ENCODE measurements around the gene AKR1C2.
"Not testable (repeated sequence)": the region's sequence is repeated elsewhere in the genome, so short reads cannot be mapped to it uniquely, and the experiment has no call there.

AKR1C2 gene

DNA sequence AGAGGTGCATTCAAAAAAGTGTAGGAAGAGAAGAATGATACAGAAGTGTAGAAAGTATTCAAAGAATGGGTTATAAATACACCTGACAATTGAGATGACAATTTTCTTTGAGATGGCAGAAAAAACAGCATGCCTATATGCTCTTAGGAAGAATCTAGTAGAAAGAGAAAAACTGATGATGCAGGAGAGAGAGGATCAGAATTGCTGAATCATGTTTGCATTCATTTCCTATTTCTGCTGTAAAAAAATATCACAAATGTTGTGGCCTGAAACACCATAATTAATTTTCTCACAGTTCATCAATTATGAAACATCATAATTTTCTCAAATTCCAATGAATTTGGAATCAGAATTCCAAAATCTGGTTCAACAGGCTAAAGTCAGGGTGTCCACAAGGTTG, 50.3 kb downstream of the AKR1C2 start:
- DNase-seq: no peak

DNA sequence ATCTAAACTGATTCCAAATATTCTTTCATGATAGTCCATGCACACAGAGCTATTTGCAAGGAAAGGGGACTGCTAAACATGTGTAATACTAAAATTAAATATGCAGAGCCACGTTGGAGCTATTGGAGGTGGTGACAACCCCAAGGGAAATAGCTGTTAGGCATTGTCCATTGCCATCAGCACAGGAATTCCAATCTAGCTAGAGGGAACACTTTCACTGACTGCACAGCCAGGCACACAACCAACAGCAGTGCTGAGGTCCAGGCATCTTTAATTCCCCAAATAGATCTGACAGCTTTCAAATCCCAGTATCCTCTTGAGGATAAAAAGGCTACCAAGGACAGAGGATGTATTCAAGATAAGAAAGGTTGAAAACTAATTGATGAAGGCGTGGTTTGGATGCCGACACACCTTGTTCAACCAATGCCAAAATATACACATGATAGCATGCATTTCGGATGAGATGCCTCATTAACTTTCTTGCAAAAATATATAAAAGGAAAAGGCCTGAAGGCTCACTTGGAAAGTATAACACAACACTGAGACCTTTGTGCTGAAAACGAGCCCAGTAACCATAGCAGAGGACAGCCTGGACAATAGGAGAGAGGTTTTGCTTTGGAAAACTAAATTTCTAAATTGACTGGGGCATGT, 52.0 kb downstream of the AKR1C2 start:
- not testable (repeated sequence) for DNase-seq

DNA sequence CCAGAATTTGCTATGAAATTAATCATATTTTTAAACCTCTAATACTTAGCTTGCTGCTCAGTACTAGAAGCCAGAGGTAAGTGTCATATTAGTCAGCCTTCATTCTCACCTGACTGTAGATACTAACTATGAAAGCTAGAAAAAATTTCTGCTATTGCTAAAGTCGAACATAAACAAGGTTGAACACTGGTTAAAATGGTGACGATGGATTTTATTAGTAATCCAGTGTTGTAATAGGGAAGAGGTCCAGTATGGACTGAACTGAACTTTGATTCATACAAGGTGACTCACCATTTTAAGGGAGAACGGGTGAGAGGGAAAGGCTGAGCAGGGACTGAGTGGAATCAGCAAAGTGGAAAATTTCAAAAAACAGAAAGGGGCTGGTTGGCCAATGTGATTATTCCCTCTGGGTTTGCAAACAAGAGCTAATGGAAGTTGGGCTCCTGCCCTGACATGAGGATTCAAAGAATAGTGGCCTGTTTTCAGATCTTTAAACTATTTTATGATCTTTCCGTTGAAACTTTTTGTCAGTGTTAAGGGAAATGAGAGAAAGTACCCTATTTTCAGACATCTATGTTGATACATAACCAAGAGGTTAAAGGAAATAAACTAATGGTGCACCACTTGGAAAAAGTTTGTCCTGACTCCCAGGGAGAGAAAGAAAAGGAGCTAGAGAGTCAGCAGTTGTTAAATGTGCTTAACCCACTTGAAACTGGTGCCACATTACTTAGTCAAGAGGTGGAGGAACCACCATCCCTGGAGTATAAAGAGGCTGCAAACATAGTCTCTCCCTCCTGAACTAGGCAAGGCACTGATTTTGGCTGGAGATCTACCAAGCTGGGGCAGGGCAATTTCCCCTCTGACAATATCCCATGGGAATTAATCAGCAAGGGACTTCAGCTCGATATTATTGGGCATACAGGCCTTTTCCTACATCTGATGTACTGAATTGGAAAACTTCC, 55.7 kb downstream of the AKR1C2 start:
- no peak for DNase-seq

DNA sequence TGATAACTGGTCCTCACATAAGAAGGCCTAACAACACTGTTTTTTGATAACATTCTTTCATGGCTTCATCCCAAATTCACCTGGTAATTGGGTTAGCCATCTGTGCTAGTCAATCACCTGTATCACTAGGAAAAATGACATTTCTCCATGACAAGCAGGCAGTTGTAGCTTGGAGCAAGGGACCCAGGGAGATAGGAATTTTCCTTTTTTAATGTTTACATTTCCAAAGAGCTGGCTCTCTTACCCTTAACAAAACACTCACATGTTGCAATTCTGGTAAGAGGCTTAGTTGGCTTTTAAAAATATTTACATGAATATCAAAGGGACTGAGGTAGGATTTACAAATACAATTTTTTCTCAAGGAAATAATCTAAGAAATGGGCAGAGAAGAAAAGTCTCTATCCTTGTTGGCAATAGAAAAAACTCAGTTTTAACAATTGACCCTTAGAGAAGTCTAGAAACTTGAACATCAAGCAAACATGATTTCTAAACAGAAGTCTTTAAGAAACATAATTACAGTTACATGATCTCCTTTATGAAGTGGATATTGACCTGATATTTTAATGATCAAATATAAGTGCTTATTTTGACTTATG, 56.5 kb downstream of the AKR1C2 start:
- DNase-seq: no peak

DNA sequence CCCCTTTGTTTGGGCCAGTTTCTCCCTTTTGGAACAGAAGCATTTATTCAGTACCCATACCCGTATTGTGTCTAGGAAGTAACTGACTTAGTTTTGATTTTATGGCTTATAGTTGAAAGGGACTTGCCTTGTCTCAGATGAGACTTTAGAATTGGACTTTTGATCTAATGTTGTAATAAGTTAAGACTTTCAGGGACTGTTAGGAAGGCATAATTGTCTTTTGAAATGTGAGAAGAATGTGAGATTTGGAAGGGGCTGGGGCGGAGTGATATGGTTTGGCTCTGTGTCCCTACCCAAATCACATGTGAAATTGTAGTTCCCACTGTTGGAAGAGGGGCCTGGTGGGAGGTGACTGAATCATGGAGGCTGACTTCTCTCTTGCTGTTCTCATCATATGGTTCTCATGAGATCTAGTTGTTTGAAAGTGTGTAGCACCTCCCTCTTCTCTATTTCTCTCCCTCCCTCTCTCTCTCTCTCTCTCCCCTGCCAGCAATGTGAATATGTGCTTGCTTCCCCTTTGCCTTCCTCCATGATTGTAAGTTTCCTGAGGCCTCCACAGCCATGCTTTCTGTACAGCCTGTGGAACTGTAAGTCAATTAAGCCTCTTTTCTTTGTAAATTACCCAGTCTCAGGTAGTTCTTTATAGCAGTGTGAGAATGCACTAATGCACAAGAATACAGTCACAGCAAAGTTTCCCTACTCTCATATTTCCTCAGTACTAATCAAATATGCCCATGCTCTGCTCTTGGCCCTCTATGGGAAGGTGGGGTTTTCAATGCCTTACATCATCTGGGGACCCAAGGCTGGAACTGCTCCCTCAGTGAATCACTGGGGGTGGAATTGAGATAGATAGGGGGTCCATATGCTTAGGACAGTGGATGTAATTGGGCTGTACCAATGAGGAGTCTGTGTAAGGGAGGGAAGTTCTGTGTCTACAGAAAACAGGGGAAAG, 57.6 kb downstream of the AKR1C2 start:
- DNase-seq: no peak

DNA sequence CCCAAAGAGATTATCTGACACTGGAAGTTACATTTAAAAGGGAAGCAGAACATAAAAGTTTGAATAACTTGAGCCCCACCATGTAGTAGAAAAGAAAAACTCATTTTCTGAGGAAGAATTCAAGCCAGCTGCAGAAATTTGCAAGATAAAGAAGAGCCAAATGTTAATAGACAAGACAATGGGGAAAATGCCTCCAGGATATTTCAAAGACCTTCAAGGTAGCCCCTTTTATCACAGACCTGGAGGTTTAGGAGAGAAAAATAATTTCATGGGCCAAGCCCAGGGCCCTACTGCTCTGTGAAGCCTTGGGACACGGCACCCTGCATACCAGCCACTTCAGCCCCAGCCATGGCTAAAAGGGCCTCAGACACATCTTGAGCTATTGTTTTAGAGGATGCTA, 58.8 kb downstream of the AKR1C2 start:
- DNase-seq: no peak

DNA sequence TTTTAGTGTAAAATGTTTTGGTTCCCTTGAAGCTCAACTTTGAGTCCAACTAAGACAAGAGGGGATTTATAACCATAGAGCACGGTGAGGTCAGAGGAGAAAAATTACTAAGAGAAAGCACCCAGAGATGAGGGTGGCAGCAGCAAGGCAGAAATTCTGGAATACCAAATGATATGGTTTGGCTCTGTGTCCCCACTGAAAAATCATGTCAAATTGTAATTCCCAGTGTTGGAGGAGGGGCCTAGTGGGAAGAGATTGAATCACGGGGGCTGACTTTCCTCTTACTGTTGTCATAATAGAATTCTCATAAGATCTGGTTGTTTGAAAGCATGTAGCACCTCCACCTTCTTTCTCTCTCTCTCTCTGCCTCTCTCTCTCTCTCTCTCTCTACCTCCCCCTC, 59.8 kb downstream of the AKR1C2 start:
- DNase-seq: no peak

DNA sequence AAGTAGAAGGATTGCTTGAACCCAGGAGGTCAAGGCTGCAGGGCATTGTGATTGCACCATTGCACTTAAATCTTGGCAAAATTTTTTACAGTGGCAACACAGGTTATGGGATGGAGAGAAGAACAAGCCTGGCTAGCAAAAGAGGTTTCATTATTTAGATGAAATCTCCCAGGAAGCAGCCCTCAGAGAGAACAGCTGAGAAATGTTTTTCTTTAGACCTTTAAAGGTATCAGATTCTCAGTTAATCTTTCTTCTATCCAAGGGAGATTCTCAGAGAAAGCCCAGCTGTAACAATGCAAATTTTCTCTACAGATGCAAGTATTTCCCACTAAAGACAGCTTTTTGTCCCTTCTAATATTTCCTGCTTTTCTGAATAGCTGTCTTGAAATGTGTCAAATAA, 60.2 kb downstream of the AKR1C2 start:
- not testable (repeated sequence) for DNase-seq

DNA sequence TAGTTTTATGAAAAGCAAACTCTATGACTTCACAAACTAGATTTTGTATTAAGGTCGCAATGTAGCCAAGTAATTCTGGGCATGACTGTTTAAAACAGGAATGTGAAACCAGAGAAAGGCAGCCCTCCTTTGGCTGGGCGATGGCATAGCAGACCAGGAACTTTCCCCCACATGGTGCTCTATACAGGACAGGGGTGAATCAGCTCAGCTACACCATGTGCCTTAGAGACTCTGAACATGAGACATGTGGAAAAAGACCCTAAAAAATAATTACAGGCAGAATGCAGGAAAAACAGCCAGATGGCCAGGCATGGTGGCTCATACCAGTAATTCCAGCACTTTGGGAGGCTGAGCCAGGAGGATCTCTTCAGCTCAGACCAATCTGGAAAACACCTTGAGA, 60.7 kb downstream of the AKR1C2 start:
- DNase-seq: not testable (repeated sequence)

DNA sequence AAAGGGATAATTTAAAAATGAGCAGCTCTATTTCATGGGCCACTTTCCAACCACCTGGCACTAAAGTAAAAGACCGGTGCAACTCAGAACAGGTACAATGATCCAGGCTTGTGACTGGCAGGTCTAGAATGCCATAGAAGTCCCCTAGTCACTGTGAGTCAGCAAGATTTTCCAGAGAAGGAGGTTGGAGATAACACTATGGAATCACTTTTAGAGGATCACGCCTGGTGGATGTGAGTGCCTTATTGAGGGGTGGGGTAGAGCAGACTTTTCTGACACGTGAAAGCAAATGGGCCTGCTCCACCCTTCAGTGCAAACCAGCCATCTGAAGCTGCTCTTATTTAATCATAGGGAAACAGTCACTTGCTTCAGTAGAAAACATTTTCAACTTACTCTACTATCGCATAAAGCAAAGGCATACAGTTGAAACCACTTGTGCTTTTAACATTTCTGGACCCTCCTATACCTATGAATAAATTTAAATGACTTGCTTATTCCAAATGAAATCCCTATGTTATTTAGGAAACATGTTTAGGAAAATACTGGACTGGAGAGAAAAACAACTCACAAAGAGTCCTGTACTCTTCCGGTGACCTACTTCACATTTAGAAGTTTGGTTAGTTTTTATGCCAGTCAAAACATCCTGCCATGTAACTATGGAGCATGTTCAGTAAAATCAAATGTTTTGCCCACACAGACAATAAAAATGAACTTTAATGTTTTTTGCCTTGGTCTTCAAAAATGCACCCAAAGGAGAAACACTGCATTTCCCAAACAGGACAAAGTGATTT, 61.9 kb downstream of the AKR1C2 start:
- no peak for DNase-seq

DNA sequence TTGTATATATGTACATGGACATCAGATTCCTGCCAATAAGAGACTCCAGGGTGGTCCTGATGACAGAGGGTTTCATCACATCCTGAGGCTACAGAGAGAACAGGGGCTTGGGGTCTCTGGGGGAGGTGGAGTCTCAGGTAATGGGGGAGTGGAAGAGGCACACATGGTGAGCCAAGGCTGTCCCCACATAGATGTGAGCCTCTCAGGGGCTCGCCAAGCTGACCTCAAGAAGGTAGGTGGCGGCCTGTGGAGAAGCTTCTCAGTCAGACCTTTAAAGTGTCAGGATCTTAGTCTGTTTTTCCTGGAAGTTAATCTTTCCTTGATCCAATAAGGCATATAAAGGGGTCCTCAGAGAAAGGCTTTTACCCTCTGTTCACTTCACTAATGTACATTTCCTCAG, 62.7 kb downstream of the AKR1C2 start:
- DNase-seq: not testable (repeated sequence)

DNA sequence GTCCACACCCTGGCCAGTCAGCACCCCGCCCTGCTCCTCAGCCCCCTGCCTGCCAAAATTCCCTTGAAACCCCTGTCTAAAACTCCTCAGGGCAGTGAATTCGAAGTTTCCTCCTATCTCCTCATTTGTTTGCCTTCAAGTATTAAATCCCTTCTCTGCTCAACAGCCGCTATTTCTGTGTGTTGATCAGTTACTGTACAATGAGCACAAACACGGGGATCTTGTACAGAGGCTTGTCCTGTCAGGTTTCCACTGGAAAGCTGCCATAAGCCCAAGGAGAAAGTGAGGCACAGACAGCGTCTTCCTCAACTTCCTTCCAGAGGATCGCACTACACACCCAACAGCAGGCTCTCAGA, 63.6 kb downstream of the AKR1C2 start:
- not testable (repeated sequence) for DNase-seq

DNA sequence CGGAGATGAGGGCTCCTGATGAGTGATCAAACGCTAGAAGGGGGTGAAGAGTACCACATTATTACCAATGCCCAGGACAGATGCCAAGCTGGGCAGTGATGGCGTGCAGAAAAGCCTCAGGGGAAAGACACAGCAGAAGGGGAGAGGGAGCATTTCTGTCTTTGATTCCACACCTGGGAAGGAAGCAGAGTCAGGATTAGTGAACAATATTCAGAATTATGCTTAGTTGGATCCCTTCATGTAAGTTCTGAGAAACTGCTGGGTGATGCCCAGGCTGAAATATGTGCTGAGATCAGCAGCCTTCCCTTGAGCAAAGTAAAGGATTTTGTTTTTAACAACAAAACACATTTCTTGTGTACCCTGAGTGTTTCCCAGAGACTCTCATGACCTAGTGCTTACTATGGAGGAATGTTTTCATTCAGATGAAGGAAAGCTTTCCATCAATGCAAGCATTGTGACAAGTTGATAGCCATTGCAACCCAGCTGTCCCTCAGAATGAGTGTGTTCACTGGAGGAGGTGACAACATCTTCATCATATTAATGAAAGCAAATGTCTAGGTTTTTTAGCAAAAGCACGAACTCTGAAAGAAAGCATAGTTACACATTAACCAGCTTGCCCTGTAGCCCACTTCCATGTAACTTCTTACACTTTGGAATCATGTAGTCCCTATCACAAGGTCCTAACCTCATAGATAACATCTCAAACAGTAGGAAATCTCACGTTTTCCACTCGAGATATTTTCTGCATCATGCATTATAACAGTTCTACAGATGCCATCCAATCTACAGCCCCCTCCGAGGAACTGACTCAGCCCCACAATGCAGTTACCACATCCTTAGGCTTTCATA, 64.2 kb downstream of the AKR1C2 start:
- DNase-seq: no peak
